ENCODE data around the gene HNRNPUL1.
"Not testable (repeated sequence)": the region's sequence is repeated elsewhere in the genome, so short reads cannot be mapped to it uniquely, and the experiment has no call there.

Gene HNRNPUL1

DNA sequence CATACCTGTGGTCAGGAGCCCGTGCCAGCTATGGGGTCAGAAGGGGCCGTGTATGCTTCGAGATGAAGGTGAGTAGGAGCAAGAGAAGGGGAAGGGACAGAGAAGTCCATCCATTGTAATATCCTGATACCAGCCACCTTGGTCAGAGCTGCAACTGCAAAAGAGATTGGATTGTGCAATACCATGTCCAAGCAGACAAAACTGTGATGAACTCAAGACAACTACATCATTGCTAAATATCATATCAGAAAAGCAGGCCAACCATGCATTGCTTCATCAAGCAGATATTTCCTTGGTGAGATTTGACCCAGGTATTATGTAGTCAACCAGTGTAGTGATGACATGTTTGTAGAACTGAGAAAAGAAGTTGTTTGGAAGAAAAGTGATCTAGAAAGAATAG, 12.1 kb downstream of the HNRNPUL1 start:
- DNase-seq (ENCODE audit: low read depth): no peak

DNA sequence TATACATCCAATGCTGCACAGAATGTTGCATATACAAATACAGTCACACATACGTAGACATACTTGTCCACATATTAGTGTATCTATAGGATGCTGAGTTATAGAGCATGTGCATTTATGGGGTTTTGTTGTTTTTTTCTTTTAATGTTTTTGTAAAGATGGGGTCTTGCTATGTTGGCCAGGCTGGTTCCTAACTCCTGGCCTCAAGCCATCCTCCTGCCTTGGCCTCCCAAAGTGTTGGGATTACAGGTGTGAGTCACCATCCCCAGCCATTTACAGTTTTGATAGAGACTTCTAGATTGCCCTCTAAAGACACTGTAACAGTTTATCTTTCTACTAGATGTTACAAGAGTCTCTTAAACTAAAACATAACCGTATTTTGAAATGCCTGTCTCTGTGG, 14.3 kb downstream of the HNRNPUL1 start:
- no peak for DNase-seq (ENCODE audit: low read depth)

DNA sequence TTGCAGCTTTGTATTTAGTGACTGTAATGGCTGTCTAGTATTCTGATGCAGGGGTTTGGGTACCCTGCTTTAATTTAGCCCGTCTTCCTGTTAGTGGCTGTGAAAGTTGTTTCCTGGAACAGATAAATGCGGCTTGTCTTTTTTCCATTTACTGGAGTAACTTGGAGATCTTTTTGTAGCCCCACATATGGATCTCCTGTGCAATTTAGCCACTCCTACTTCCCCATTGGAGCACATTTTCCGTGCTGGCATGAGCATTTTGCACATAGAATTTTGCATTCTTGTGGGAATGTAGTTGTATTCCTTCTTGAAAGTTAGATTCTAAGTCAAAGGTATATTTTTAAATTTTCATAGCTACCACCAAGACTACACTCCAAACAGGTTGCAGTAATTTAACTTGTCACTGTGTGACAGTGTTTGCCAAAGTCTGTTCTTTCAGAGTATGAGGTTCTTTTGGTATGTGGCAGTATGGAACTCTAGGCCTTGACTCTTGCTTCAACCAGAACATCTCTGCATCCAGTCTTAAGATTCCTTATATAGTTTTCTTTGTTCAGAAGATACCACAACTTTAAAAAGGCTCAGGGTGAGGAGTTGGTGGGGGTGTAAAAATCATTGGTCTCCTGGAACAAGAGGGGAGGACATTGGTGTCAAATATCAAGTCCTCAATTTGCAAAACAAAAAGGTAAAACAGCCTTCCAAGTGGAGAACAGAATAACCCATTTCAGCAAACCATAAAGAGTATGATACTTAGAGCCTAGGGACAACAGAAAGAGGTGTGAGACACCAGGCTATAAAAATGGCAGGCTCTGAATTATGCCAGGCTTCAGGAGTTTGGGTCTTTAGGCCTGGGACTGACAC, 24.7 kb downstream of the HNRNPUL1 start:
- no peak for DNase-seq (ENCODE audit: low read depth)

DNA sequence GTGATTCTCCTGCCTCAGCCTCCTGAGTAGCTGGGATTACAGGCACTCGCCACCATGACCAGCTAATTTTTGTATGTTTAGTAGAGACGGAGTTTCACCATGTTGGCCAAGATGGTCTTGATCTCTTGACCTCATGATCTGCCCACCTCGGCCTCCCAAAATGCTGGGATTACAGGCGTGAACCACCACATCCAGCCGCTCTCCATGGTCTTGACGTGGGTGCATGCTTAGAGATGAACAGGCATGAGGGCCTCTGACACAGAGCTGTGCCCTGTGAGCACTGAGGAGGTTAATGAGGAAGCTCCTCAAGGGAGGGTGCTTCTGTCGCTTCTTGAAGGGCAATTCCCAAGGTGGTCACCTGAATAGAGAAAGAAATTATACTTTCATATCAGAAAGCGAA, 25.6 kb downstream of the HNRNPUL1 start:
- DNase-seq (ENCODE audit: low read depth): not testable (repeated sequence)

DNA sequence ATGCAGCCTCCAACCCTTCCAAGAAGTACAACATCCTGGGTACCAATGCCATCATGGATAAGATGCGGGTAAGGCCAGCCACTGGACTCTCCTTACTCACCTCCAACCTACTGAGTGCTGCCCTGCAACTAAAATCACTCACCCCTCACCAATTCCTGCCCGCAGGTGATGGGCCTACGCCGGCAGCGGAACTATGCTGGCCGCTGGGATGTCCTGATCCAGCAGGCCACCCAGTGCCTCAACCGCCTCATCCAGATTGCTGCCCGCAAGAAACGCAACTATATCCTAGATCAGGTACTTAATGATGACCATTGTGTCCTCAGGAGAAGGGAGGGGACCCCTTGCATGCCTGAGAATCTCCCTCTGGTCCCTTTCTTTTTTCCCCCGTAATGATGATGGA, 30.2 kb downstream of the HNRNPUL1 start:
- DNase-seq (ENCODE audit: low read depth): no peak

DNA sequence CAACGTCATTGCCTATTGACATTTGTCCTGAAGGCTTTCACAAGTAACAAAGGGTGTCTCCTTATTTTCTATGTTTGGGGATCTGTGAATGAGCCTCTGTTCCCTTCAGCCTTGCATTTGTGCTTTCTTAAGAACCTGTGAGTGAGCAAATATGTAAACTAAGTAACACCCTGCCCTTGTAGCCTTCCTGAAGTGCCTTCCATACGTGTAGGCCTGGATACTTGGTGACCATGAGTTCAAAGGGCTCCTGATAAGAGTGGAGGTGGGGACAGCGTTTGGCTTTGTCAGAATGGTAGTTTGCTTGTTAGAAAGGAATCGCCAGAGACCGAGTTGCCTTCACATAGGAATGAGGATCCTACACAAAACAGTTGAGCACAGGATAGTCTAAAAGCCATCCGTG, 31.3 kb downstream of the HNRNPUL1 start:
- no peak for DNase-seq (ENCODE audit: low read depth)

DNA sequence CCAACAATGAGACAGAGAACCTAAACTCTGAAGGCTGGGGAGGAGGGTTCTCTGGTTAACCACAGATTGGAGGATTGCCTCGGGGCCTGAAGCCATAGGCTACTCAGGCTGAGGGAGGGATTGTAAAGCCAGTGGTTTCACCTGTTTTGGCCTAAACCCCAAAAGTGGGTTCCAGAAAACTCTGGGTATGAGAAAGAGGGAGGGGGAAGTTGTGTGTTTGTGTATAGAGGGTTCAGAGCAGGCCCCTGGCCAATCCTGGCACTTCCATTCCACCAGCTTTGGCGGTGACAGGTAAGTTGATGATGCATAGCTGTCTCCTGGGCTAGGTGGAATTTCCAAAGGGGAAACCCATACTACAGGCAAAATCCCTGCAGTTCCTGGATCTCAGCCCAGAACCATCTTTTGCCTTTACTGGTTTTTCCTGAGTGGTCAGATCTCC, 32.3 kb downstream of the HNRNPUL1 start:
- DNase-seq (ENCODE audit: low read depth): no peak

DNA sequence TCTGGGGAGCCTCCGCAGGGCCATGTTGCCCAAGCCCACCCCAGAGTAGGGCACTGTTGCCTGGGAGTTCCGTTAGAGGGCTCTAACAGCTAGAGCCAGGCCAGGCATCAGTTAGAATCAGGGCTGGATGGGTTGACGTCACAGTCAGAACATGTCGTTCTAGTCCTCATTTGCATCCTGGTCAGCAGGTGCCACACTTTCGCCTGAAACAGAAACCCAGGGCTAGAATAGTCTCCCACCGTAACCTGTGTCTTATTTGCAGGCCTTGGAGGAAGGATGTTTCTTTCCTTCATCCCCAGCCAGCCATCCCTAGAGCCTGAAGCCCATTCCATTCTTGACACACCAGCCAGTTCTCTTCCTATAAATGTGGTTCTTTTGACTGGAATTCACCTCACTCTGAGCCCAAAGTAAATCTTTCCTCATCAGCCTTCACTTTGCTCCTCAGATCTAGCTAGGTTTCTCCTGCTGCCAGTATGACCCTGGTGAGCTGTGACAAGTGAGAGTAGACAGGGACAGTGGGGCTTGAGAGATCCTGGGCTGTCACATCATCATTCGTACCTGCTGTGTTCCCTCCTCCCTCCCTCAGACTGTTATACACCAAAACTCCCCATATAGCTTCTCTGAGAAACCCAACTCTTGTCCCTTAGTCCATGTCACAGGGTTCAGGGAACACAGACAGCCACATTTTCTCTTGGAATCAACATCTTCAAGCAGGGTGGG, 33.6 kb downstream of the HNRNPUL1 start:
- no peak for DNase-seq (ENCODE audit: low read depth)

DNA sequence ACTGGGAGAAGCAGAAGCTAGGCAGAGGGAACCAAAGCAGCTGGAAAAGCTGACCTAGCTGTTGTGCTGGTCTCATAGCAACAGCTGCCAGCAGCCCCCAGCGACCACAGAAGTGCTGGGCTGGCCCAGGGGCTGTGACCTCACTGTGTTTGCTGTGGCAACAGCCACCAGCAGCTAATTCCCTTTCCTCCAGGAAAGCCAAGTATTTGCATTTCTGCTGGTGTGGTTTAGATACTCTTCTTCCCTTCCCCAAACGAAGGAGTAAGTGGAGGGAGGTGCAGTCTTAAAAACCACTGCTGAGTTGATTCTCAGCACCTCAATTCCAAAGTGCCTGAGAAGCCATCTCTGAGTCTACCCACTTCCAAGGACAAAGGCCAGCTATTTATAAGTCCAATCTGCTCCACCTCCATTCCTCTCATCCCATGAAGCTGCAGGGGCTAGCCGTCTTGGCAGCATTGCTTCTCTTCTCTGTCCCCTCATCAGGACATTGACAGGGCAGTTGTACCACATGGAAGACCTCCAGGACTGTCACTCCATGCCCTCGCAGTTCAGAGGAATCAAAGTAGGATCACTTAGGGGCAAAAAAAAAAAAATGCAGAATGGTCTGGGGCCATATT, 34.3 kb downstream of the HNRNPUL1 start:
- DNase-seq (ENCODE audit: low read depth): no peak

DNA sequence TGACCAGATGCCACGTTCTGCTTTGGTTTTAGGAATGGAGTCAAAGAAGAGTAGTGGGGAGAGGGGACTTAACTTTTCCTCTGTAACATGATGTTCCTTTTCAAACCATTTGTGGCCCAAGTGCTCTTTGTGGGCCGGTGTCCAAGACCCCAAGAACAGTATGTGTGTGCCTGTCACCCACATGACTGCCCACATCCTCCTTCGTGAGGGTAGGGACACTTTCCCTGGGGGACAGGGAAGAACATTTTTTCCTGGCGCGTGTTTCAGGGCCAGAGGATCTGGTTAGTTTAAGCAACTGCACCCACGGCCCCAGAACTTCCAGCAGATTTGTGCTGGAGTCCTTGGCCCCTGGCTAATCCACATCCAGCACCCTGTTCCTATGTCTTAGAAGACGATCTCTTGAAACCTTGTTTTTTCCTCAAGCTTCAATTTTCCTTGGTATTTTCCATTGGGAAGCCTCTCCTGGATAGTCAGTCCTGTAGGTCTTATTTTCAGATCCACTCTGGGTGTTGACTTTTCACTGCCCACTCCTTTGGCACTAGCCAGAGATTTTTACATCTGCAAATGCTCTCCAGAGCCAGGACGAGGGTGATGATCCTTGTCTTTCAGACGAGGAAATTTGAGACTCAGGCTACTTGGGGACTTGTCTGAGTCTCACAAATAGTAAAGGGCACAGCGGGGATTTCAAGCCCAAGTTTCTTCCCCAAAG, 35.0 kb downstream of the HNRNPUL1 start:
- DNase-seq (ENCODE audit: low read depth): no peak

DNA sequence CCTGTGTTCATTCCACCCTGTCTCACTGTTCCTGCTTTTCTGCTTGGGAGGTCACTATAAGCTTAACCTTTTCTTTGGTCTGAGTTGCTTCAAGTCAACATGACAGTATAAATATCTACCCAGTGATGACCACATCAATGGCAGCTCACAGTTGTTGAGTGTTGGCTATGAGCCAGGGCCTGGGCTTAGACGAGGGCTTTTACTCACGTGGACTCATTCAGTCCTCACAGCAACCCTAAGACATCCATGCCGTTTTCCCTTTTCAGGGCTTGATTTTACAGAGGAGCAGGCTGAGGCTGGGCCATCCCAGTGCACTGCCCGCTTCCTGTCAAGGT, 35.5 kb downstream of the HNRNPUL1 start:
- DNase-seq (ENCODE audit: low read depth): peak; percentile 29

DNA sequence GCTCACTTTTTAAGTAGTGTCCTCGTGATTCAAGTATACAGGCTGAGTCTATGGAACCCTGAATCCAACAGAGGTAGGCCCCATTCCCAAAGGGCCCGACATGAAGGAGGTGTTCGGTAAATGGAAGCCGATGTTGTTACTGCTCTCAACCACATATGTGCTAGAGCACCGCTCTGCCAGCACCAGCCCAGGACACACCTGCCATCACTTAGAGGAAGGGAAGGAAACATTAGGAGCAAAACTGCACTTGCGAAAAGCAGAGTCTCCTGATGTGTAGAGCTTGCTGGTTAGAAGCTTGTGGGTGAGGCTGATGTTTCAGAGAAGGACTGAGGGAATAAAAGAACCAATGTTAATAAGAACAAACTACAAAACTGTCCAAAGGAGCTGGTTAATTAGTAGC, 36.4 kb downstream of the HNRNPUL1 start:
- no peak for DNase-seq (ENCODE audit: low read depth)

DNA sequence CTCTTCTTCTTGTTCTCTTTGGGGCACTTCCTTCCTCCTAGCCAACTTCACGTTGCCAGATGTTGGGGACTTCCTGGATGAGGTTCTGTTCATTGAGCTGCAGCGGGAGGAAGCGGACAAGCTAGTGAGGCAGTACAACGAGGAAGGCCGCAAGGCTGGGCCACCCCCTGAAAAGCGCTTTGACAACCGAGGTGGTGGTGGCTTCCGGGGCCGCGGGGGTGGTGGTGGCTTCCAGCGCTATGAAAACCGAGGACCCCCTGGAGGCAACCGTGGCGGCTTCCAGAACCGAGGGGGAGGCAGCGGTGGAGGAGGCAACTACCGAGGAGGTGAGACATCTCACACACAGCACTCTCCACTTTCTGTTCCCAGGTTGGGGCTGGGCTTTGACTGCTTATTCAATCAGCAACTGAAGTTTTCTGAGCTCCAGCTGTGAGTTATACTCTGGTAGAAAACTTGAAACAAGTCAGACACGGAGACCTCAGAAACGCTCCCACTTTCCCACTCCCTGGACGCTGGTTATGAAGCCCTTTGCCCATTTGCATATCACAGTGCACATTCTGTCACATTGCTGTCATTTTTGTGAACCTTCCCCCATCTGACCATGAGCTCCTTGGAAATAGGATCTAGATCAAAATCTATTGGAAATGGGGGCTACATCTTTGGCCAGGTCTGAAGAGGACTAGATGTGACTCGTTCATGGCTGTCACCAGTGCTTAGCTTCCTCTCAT, 38.6 kb downstream of the HNRNPUL1 start:
- peak; percentile 39 for DNase-seq (ENCODE audit: low read depth)

DNA sequence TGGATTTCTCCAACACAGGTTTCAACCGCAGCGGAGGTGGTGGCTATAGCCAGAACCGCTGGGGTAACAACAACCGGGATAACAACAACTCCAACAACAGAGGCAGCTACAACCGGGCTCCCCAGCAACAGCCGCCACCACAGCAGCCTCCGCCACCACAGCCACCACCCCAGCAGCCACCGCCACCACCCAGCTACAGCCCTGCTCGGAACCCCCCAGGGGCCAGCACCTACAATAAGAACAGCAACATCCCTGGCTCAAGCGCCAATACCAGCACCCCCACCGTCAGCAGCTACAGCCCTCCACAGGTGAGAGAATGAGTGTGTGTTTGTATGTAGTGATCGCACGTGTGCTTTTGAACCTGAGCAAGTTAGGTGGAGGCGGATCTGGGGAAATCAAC, 39.8 kb downstream of the HNRNPUL1 start:
- DNase-seq (ENCODE audit: low read depth): no peak

DNA sequence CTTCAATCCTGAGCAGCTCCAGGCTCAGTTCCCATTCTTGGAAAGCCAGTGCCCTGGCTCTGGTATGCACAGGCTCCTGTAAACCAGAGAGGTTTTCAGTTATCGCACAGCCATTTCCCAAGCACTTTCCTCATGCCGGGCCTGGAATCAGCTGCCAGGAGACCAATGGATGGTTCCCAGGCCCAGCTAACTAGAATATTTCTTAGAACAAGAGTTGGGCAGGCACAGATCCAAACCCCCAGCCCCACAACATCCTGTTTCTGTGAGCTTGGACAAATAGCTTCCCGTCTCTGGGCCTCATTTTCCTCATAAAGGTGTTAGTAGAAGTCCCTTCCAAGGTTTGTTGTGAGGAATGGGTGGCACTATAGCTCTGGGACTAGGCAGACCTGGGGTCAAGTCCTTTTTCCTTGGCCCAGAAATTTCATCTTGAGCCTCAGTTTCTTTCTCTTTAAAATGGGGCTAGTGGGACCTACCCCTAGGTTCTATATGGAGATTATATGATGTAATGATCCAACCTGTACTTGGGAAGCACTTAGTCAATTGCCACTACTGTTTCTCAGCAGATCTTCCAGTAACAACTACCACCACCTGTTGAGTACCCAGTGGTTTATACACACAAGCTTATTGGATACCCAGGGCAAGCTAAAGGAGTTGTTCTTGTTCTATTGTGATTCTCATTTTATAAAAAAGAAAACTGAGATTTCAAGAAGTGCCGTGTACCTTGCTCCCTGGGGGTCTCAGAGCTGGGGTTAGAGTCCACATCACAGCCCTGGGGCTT, 40.7 kb downstream of the HNRNPUL1 start:
- DNase-seq (ENCODE audit: low read depth): no peak

DNA sequence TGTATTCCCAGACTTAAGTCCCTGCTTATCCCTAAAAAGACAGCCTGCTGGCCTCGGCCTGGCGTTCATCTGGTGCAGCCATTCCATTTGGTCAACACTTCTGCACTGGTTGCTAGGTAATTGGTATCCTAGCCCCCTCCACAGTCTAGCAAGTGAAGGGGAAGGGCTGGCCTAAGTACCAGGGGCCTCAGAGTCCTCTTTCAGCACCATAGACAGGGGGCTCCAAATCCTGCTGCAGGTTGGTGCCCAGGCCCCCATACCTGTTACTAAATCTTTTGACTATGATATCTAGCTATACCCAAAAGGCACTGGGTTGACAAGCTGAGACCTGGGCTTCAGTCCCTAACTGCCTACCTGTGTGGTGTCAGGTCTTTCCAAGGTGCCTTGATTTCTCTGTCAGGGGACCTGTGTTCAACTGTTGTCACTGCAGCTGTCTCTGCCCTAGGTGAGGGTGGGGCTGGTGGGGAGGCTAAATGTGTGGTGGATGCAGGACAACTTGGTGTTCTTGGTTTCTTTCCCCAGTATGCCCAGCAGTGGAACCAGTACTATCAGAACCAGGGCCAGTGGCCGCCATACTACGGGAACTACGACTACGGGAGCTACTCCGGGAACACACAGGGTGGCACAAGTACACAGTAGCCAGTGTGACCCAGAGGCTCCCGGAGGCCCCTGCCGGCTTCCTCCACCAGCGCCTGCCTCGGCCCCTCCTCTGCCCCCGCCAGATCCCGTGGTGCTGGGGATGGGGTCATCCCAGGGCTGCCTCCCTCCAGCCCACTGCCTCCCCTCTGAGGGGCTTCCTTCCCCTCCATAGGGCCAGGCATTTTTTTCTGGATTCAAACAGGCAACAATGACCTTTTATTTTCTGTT, 42.0 kb downstream of the HNRNPUL1 start:
- DNase-seq (ENCODE audit: low read depth): no peak

DNA sequence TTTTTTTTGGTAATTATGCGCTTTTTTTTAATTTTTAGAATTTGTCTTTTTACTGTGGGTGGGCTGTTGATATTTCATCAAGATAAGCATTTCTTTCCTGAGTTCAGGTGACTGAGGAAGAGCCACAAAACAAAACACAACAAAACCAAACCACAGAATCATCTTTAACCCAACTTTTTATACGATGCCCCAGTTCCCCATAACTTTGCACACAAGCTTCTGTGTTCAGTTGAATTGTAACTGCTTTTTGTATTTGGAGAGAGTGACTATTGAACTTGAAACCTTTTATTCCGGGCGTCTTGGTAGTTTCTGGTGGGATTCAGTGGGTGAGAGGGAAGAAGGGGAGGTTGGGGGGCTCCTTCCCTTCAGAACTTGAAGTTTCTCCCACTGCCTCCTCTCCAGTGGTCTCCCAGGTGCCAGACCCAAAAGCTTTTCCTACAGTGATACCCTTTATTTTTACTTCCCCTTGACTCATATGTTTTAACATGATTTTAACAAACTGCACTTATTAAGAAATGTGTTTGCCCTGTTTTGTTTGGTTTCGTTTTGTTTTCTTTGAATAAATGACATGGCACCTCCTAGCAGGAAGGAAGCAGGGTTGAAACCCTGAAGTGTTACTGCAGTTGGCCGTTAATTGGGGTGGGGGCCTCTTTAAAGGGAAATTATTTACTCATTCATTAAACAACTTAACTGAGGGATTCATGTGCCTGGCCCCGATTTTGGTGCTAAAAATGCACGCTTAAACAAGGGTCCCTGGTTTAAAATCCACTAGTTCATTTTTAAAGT, 43.1 kb downstream of the HNRNPUL1 start:
- DNase-seq (ENCODE audit: low read depth): no peak

DNA sequence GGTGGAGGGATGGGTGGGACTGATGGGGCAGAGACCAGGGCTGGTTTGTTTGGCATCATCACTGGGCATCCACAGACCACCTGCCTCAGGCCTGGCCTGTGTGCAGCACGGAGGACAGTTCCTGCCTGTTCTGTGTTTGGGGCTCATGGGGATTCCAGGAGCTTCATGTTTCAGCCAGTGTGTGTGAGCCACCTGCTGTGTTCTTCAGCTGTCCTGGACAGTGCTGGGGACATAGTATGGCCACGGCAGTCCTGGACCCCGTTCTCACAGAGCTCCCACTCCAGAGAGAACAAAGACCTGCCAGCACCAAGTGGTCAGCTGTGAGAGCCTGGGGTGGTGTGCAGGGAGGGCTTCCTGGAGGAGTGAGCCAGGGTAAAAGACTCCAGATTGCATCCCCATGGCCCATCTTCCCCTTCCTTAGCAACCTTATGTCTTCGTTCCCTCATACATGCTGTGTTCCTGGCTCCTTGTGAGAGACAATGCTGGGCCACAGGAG, 43.8 kb downstream of the HNRNPUL1 start:
- DNase-seq (ENCODE audit: low read depth): no peak
